Keratinocyte (primary cell): ENCODE data around the gene PAH.

Experiments
- EZH2 ChIP-seq: IDR thresholded peaks from one replicate; pipeline ENCODE4 v1.6.1; 2012; ENCODE audit warnings: inconsistent platforms, mild to moderate bottlenecking, low read length, moderate library complexity
- TF ChIP-seq, protein P1 (sequence below), 3 experiments: IDR thresholded peaks in 1 of 3; conservative IDR thresholded peaks in 1 of 3; optimal IDR thresholded peaks in 1 of 3; 2 replicates in 2 of 3; 3 replicates in 1 of 3; pipeline versions ENCODE3 to v1.5.1; 2011; ENCODE audit warnings: low read length in 3 of 3, mild to moderate bottlenecking in 3 of 3, moderate library complexity in 2 of 3, control low read depth in 1 of 3, inconsistent platforms in 1 of 3; ENCODE audit not compliant: insufficient read depth in 2 of 3; ENCODE audit errors: extremely low read depth in 1 of 3

DNA sequence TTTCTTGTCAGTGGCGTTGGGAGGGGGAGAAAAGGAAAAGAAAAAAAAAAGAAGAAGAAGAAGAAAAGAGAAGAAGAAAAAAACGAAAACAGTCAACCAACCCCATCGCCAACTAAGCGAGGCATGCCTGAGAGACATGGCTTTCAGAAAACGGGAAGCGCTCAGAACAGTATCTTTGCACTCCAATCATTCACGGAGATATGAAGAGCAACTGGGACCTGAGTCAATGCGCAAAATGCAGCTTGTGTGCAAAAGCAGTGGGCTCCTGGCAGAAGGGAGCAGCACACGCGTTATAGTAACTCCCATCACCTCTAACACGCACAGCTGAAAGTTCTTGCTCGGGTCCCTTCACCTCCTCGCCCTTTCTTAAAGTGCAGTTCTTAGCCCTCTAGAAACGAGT lies 42.3 kb upstream of the PAH start:
- TF ChIP-seq, protein P1, sequence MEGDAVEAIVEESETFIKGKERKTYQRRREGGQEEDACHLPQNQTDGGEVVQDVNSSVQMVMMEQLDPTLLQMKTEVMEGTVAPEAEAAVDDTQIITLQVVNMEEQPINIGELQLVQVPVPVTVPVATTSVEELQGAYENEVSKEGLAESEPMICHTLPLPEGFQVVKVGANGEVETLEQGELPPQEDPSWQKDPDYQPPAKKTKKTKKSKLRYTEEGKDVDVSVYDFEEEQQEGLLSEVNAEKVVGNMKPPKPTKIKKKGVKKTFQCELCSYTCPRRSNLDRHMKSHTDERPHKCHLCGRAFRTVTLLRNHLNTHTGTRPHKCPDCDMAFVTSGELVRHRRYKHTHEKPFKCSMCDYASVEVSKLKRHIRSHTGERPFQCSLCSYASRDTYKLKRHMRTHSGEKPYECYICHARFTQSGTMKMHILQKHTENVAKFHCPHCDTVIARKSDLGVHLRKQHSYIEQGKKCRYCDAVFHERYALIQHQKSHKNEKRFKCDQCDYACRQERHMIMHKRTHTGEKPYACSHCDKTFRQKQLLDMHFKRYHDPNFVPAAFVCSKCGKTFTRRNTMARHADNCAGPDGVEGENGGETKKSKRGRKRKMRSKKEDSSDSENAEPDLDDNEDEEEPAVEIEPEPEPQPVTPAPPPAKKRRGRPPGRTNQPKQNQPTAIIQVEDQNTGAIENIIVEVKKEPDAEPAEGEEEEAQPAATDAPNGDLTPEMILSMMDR (optimal IDR thresholded peaks at IDR 0.05 in 1 of 3, IDR thresholded peaks at IDR 0.05 in 1 of 3, conservative IDR thresholded peaks at IDR 0.05 in 1 of 3; ENCODE audit: extremely low read depth in 1 of 3, insufficient read depth in 2 of 3, low read length in 3 of 3), result no peak
- no peak for TF ChIP-seq EZH2
